ENCODE results near the gene ASRGL1. TPM values are rescaled to one million over a fixed set of nuclear protein-coding genes. Genes with fewer than 3 reads are reported as not detected.
"Not testable (repeated sequence)": the region's sequence is repeated elsewhere in the genome, so short reads cannot be mapped to it uniquely, and the experiment has no call there.

ASRGL1 gene
- total and polyA plus RNA-seq, 2 donors from 2014 or later, result 62.2 to 85.6 TPM

DNA sequence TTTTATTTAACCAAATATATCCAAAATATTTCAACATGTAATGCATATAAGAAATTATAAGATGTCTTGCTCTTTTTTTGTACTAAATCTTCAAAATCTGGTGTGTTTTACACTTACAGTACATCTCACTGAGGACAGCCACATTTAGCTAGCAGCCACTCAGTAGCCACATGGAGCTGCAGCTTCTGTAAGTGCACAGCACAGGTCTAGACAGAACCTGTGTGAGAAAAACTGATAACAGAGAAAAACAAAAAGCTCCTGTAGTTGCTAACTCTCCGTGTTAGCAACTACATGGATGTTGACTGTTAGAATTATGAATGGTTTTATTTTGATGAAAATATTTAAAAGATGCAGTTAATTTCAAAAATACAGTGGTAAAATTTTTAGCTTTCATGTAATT, 22.2 kb downstream of the ASRGL1 start:
- Histone ChIP-seq H3K36me3 (ENCODE audit: control insufficient read depth in 2 of 3, insufficient read depth in 3 of 3, low read length in 3 of 3) (peaks cover 0 to 6% (median 0%) of the 10 kb centered on the region in 3 donors), H3K4me3 (ENCODE audit: low read length in 3 of 3) (no peak overlapping the region), H3K9me3 (ENCODE audit: control insufficient read depth in 2 of 3, insufficient read depth in 1 of 3, low read length in 3 of 3) (no peaks in the 10 kb centered on the region), H3K27ac (ENCODE audit: low read depth in 2 of 2, low read length in 2 of 2) (no peak overlapping the region), H3K9ac (ENCODE audit: low read length in 3 of 3) (no peak overlapping the region), H3K27me3 (ENCODE audit: control insufficient read depth, insufficient read depth, low read length) (no peaks in the 10 kb centered on the region), H3K4me1 (ENCODE audit: control insufficient read depth in 2 of 3, insufficient read depth in 2 of 3, low read depth in 1 of 3, low read length in 3 of 3) (no peaks in the 10 kb centered on the region)
- TF ChIP-seq, protein P1, sequence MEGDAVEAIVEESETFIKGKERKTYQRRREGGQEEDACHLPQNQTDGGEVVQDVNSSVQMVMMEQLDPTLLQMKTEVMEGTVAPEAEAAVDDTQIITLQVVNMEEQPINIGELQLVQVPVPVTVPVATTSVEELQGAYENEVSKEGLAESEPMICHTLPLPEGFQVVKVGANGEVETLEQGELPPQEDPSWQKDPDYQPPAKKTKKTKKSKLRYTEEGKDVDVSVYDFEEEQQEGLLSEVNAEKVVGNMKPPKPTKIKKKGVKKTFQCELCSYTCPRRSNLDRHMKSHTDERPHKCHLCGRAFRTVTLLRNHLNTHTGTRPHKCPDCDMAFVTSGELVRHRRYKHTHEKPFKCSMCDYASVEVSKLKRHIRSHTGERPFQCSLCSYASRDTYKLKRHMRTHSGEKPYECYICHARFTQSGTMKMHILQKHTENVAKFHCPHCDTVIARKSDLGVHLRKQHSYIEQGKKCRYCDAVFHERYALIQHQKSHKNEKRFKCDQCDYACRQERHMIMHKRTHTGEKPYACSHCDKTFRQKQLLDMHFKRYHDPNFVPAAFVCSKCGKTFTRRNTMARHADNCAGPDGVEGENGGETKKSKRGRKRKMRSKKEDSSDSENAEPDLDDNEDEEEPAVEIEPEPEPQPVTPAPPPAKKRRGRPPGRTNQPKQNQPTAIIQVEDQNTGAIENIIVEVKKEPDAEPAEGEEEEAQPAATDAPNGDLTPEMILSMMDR (IDR thresholded peaks at IDR 0.05; ENCODE audit: borderline replicate concordance, extremely low read depth, insufficient read depth), result no peak
- no peak for FAIRE-seq
- no peak for DNase-seq
- intact Hi-C loops (cut with DNase I), result no loop called here

DNA sequence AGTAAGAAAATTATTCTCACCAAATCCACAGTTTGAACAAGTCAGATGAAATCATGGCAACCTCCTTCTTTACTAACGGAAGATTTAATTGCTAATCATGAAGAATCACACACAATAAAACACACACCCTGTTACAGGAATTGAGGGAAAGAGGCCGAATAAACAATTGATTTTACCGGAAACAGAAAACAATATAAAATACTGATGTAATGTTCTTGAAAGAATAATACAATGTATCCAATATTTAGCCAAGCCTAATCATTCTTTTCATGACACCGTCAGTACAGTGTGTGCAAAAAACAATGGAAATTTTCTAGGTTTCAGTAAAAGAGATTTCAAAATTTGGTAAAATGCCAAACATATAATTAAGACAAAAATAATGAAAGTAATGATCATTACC, 23.4 kb downstream of the ASRGL1 start:
- no peak overlapping the region for H3K4me3 ChIP-seq (ENCODE audit: low read length in 3 of 3)
- intact Hi-C loops (cut with DNase I), result no loop called here
- DNase-seq (no peak), FAIRE-seq (no peak)
- H3K27me3 ChIP-seq (ENCODE audit: control insufficient read depth, insufficient read depth, low read length), result no peaks in the 10 kb centered on the region
- H3K9me3 ChIP-seq (ENCODE audit: control insufficient read depth in 2 of 3, insufficient read depth in 1 of 3, low read length in 3 of 3), result no peaks in the 10 kb centered on the region
- no peak overlapping the region for H3K9ac ChIP-seq (ENCODE audit: low read length in 3 of 3)
- peaks cover 0 to 6% (median 0%) of the 10 kb centered on the region in 3 donors for H3K36me3 ChIP-seq (ENCODE audit: control insufficient read depth in 2 of 3, insufficient read depth in 3 of 3, low read length in 3 of 3)
- TF ChIP-seq, protein P1 (IDR thresholded peaks at IDR 0.05; ENCODE audit: borderline replicate concordance, extremely low read depth, insufficient read depth), result no peak
- H3K27ac ChIP-seq (ENCODE audit: low read depth in 2 of 2, low read length in 2 of 2), result no peak overlapping the region
- H3K4me1 ChIP-seq (ENCODE audit: control insufficient read depth in 2 of 3, insufficient read depth in 2 of 3, low read depth in 1 of 3, low read length in 3 of 3), result no peaks in the 10 kb centered on the region

DNA sequence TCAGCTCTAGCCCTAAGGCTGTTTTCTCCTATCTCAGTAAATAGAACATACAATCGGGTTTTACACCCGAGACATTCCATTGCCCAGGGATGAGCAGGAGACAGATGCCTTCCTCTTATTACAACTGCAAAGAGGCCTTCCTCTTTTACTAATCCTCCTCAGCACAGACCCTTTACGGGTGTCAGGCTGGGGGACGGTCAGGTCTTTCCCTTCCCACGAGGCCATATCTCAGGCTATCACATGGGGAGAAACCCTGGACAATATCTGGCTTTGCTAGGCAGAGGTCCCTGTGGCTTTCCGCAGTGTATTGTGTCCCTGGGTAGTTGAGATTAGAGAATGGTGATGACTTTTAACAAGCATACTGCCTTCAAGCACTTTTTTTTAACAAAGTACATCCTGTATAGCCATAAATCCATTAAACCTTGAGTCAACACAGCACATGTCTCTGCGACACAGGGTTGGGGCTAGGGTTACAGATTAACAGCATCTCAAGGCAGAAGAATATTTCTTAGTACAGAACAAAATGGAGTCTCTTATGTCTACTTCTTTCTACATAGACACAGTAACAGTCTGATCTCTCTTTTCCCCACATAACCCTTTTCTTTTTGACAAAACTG, 31.7 kb downstream of the ASRGL1 start:
- H3K9ac ChIP-seq (ENCODE audit: low read length in 3 of 3); H3K36me3 ChIP-seq (ENCODE audit: control insufficient read depth in 2 of 3, insufficient read depth in 3 of 3, low read length in 3 of 3); H3K27me3 ChIP-seq (ENCODE audit: control insufficient read depth, insufficient read depth, low read length); FAIRE-seq; H3K4me3 ChIP-seq (ENCODE audit: low read length in 3 of 3); H3K9me3 ChIP-seq (ENCODE audit: control insufficient read depth in 2 of 3, insufficient read depth in 1 of 3, low read length in 3 of 3); intact Hi-C loops (cut with DNase I); H3K27ac ChIP-seq (ENCODE audit: low read depth in 2 of 2, low read length in 2 of 2); H3K4me1 ChIP-seq (ENCODE audit: control insufficient read depth in 2 of 3, insufficient read depth in 2 of 3, low read depth in 1 of 3, low read length in 3 of 3); DNase-seq: not testable (repeated sequence)

DNA sequence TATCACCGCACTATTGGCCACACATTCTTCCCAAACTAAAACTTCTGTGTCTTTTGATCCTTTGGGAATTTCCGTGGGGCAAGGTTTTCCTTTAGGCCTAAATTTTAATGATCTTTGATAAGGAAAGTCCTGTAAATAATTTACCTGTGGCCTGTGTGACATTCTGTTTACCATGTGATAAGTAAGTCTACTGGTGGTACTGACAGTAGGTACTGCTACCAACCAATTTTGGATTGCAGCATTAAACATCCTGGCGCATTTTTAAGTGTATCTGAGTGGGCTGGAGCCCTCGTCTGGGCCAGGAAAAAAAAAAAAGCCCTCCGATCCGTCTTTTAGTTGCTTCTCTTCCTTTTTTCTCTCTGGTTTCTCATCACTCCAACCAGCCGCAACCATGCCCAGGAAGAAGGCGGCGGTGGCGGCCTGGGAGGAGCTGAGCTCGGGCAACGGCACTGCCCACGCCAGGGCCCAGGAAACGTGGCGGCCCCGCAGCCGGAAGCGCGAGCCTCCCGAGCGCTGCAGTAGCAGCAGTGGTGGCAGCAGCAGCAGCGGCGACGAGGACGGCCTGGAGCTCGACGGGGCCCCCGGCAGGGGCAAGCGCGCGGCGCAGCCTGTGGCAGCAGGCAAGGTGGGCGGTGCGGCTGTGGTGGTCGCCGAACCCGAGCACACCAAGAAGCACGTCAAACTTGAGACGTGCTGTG, 33.6 kb downstream of the ASRGL1 start:
- Histone ChIP-seq H3K27me3 (ENCODE audit: control insufficient read depth, insufficient read depth, low read length) (no peaks in the 10 kb centered on the region), H3K36me3 (ENCODE audit: control insufficient read depth in 2 of 3, insufficient read depth in 3 of 3, low read length in 3 of 3) (no peaks in the 10 kb centered on the region), H3K4me3 (ENCODE audit: low read length in 3 of 3) (no peak overlapping the region), H3K9me3 (ENCODE audit: control insufficient read depth in 2 of 3, insufficient read depth in 1 of 3, low read length in 3 of 3) (no peaks in the 10 kb centered on the region), H3K27ac (ENCODE audit: low read depth in 2 of 2, low read length in 2 of 2) (no peak overlapping the region), H3K9ac (ENCODE audit: low read length in 3 of 3) (no peak overlapping the region), H3K4me1 (ENCODE audit: control insufficient read depth in 2 of 3, insufficient read depth in 2 of 3, low read depth in 1 of 3, low read length in 3 of 3) (no peaks in the 10 kb centered on the region)
- DNase-seq (peak in 2 of 5 donors; percentile 40 to 41), FAIRE-seq (no peak)
- intact Hi-C loops (cut with DNase I), result no loop called here
- TF ChIP-seq, protein P1 (IDR thresholded peaks at IDR 0.05; ENCODE audit: borderline replicate concordance, extremely low read depth, insufficient read depth), result no peak
